ENCODE results near the gene CLK2.
A peak's percentile ranks its signal among the peaks of the same experiment; 100 is the strongest.
"Not testable (repeated sequence)": the region's sequence is repeated elsewhere in the genome, so short reads cannot be mapped to it uniquely, and the experiment has no call there.

The CLK2 gene

GRCh38 chr1:155241069-155241679 is 32.1 kb downstream of the CLK2 start:
- peak; percentile 85 for DNase-seq

GRCh38 chr1:155236451-155236850 is 36.9 kb downstream of the CLK2 start:
- no peak for DNase-seq

GRCh38 chr1:155235375-155235774 is 37.9 kb downstream of the CLK2 start:
- DNase-seq = not testable (repeated sequence)

- not testable (repeated sequence) for DNase-seq
Observed at GRCh38 chr1:155233502-155233901, 39.8 kb downstream of the CLK2 start.

GRCh38 chr1:155232001-155232978 is 41.0 kb downstream of the CLK2 start:
- DNase-seq = not testable (repeated sequence)

- not testable (repeated sequence) for DNase-seq
Observed at GRCh38 chr1:155231302-155231701, 42.0 kb downstream of the CLK2 start.

GRCh38 chr1:155228096-155228427 is 45.2 kb downstream of the CLK2 start:
- DNase-seq = no peak

- peak; percentile 99 for DNase-seq
Observed at GRCh38 chr1:155227261-155228095, 45.8 kb downstream of the CLK2 start.

GRCh38 chr1:155226910-155227260 is 46.4 kb downstream of the CLK2 start:
- peak; percentile 56 for DNase-seq

- peak; percentile 83 for DNase-seq
Observed at GRCh38 chr1:155226188-155226909, 47.0 kb downstream of the CLK2 start.

- not testable (repeated sequence) for DNase-seq
Observed at GRCh38 chr1:155225404-155225759, 47.9 kb downstream of the CLK2 start.

GRCh38 chr1:155223047-155223446 is 50.3 kb downstream of the CLK2 start:
- no peak for DNase-seq

- not testable (repeated sequence) for DNase-seq
Observed at GRCh38 chr1:155220211-155220965, 52.9 kb downstream of the CLK2 start.

- DNase-seq = no peak
Observed at GRCh38 chr1:155219592-155220031, 53.7 kb downstream of the CLK2 start.

GRCh38 chr1:155218854-155219591 is 54.3 kb downstream of the CLK2 start:
- peak; percentile 45 for DNase-seq

GRCh38 chr1:155214702-155215101 is 58.6 kb downstream of the CLK2 start:
- DNase-seq = not testable (repeated sequence)

Data from activated CD4-positive, alpha-beta T cell treated with anti-CD3 and anti-CD28 coated beads, Interleukin-2, amount 50 U/mL, for 16 hours (primary cell).